K562 (cell line): ENCODE measurements around the gene PRKD1.

Experiments used
- EZH2 ChIP-seq: IDR thresholded peaks from 2 replicates; pipeline ENCODE4 v1.6.1; 2012; ENCODE audit warnings: low read depth, mild to moderate bottlenecking, inconsistent platforms, low read length, borderline replicate concordance
- POLR2A ChIP-seq: fragments of 450-650 bp; conservative IDR thresholded peaks from 2 replicates; pipeline ENCODE4 v1.6.1; 2016
- ZNF232 ChIP-seq: sonication (generic); formaldehyde crosslinking; IDR thresholded peaks from 2 replicates; pipeline ENCODE4 v1.8.0; 2022; ENCODE audit warnings: mild to moderate bottlenecking, missing genetic modification reagents

DNA sequence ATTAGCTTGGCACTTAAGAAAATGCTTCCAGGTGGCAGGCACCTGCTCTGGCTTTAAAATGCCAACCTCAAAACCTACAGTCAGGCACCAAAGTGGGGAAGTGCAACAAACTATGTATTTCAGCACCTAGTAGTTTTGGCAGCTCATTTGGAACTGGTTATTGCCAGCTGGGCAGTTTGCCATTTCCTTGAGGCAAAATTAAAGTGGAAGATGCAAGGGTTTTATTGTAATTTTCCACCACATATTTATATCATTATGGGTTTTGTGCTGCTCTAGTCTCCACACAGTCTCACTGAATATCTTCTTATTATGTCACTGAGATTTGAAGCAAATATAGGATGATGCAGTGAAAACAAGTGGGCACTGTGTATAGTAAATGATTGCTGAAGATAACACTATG, 117.0 kb downstream of the PRKD1 start:
- TF ChIP-seq POLR2A (no peak), ZNF232 (no peak), EZH2 (no peak)
